Kidney epithelial cell (primary cell): ENCODE results near the gene SLC25A47. TPM values are rescaled to one million over a fixed set of nuclear protein-coding genes. Genes with fewer than 3 reads are reported as not detected.

Source experiments
- DNase-seq: peaks from one replicate; pipeline ENCODE4 v3.0.0-alpha.2; 2010; ENCODE audit warnings: low read depth
- H3K27me3 ChIP-seq: 2 replicates; pipeline ENCODE4 v1.6.0; 2011; ENCODE audit warnings: low read length; ENCODE audit not compliant: control insufficient read depth, insufficient read depth
- H3K36me3 ChIP-seq: 2 replicates; pipeline ENCODE4 v1.5.1; 2011; ENCODE audit warnings: low read length; ENCODE audit not compliant: control insufficient read depth, insufficient read depth
- H3K4me3 ChIP-seq: 2 replicates; pipeline ENCODE4 v1.5.1; 2011; ENCODE audit warnings: low read depth, mild to moderate bottlenecking, control low read depth, low read length
- CTCF ChIP-seq: IDR thresholded peaks from 2 replicates; pipeline ENCODE4 v1.5.1; 2011; ENCODE audit warnings: mild to moderate bottlenecking, moderate library complexity, low read length, control low read depth, inconsistent platforms; ENCODE audit not compliant: insufficient read depth, poor library complexity, severe bottlenecking
- total RNA-seq: library from RNA; depleted of rRNA; stranded (reverse); fragments of >200 nt; gene quantifications from 2 replicates; pipeline ENCODE4 v1.2.3, GENCODE V29; 2015

SLC25A47 gene
- total RNA-seq, 1 donor from 2014 or later: not detected

- H3K36me3 ChIP-seq: no peaks in the 10 kb centered on the region
- no peak for TF ChIP-seq CTCF
- no peaks in the 10 kb centered on the region for H3K27me3 ChIP-seq
- no peak for DNase-seq
- H3K4me3 ChIP-seq: no peak overlapping the region
These were observed 23.4 kb downstream of the SLC25A47 start for GRCh38 chr14:100346306-100347091.

GRCh38 chr14:100348253-100348729, 25.2 kb downstream of the SLC25A47 start:
- H3K4me3 ChIP-seq: no peak overlapping the region
- H3K36me3 ChIP-seq: no peaks in the 10 kb centered on the region
- H3K27me3 ChIP-seq: no peaks in the 10 kb centered on the region
- no peak for TF ChIP-seq CTCF
- DNase-seq: no peak

- DNase-seq: no peak
- Histone ChIP-seq H3K27me3 (no peaks in the 10 kb centered on the region), H3K4me3 (no peak overlapping the region), H3K36me3 (peaks cover 2% of the 10 kb centered on the region)
- no peak for TF ChIP-seq CTCF
These were observed 25.9 kb downstream of the SLC25A47 start for GRCh38 chr14:100348784-100349685.

- TF ChIP-seq CTCF: no peak
- Histone ChIP-seq H3K27me3 (no peaks in the 10 kb centered on the region), H3K4me3 (no peak overlapping the region), H3K36me3 (peaks cover 2% of the 10 kb centered on the region)
- no peak for DNase-seq
These were observed 27.3 kb downstream of the SLC25A47 start for GRCh38 chr14:100350276-100350926.

GRCh38 chr14:100350986-100351385, 27.8 kb downstream of the SLC25A47 start:
- TF ChIP-seq CTCF: no peak
- Histone ChIP-seq H3K27me3 (no peaks in the 10 kb centered on the region), H3K4me3 (no peak overlapping the region), H3K36me3 (peaks cover 2% of the 10 kb centered on the region)
- DNase-seq: no peak
